ENCODE results near the gene MNS1. TPM values are rescaled to one million over a fixed set of nuclear protein-coding genes. Genes with fewer than 3 reads are reported as not detected.

Gene MNS1, protein sequence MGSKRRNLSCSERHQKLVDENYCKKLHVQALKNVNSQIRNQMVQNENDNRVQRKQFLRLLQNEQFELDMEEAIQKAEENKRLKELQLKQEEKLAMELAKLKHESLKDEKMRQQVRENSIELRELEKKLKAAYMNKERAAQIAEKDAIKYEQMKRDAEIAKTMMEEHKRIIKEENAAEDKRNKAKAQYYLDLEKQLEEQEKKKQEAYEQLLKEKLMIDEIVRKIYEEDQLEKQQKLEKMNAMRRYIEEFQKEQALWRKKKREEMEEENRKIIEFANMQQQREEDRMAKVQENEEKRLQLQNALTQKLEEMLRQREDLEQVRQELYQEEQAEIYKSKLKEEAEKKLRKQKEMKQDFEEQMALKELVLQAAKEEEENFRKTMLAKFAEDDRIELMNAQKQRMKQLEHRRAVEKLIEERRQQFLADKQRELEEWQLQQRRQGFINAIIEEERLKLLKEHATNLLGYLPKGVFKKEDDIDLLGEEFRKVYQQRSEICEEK
- total RNA-seq, result 4.5 and 4.8 TPM in 2 replicates
- long read RNA-seq, partial matches to known transcripts, result 1 of 2 reads
- long read RNA-seq, other reads (novel, unspliced or antisense), result 0 of 2 reads

DNA sequence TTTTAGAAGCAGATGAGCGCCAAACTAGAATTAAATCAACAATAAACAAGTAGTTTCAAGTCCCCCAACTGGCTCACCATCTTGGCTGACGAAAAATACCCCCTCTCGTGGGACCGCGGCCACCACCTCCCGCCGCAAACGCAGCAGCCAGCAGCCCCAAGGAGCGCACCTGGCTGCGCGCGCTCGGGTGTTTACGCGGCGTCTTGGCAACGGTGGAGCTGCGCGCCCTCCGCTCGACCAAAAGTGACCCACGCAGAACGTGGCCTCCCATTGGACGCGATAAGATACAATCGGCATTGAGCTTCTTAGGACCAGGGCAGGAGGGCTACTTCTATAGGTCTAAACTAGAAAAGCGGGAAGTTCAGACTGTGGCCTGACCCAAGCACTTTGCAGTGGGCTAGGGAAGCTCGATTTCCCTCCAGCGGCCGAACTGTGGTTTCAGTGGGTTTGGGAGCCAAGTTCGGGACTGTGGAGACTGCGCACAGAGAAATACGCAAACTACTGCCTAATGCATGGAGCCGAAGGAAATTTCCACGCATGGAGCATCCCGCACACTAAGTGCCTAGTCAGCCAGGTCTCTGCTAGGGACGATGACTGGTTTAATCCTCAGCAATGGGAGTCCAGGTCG, at the start of gene MNS1:
MNS1 (minus strand) TSS at position 245 of the 628 bp plus-strand sequence; CDS start at position 80, 165 bp downstream.
- peak; percentile 74 for DNase-seq (ENCODE audit: low spot score, unreplicated experiment)
- Mint-ChIP-seq H3K9me3 (ENCODE audit: low read depth) (no peaks in the 10 kb centered on the region), H3K27ac (peak within 1 kb of the TSS; percentile 96), H3K4me1 (ENCODE audit: low read depth) (peaks cover 15% of the 10 kb centered on the region), H3K27me3 (peaks cover 13% of the 10 kb centered on the region), H3K4me3 (ENCODE audit: low read depth) (peak within 1 kb of the TSS; percentile 97), H3K36me3 (ENCODE audit: insufficient read depth) (no peaks in the 10 kb centered on the region)
- TF ChIP-seq, protein P1, sequence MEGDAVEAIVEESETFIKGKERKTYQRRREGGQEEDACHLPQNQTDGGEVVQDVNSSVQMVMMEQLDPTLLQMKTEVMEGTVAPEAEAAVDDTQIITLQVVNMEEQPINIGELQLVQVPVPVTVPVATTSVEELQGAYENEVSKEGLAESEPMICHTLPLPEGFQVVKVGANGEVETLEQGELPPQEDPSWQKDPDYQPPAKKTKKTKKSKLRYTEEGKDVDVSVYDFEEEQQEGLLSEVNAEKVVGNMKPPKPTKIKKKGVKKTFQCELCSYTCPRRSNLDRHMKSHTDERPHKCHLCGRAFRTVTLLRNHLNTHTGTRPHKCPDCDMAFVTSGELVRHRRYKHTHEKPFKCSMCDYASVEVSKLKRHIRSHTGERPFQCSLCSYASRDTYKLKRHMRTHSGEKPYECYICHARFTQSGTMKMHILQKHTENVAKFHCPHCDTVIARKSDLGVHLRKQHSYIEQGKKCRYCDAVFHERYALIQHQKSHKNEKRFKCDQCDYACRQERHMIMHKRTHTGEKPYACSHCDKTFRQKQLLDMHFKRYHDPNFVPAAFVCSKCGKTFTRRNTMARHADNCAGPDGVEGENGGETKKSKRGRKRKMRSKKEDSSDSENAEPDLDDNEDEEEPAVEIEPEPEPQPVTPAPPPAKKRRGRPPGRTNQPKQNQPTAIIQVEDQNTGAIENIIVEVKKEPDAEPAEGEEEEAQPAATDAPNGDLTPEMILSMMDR (IDR thresholded peaks at IDR 0.05; ENCODE audit: unreplicated experiment), result no peak

DNA sequence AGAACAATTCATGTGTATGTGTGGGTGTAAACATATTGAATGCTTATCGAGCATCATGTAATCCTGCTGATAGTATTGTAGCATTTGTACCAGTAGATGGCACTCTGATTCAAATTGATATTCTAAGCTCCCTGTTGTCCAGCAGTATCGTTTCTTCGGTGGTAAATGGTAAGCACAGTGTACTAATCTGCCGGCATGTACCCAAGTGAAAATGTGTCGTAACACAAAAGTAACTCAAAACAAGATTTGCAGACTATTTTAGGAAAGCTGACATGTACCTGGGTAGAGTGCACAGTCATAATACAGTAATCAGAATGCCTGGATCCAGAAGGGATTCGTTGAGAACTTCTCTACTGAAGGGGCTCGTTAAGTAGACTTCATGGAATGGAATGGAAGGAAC, 31.7 kb upstream of the MNS1 start:
- H3K4me1 Mint-ChIP-seq (ENCODE audit: low read depth), result peaks cover 4% of the 10 kb centered on the region
- no peaks in the 10 kb centered on the region for H3K36me3 Mint-ChIP-seq (ENCODE audit: insufficient read depth)
- TF ChIP-seq, protein P1 (IDR thresholded peaks at IDR 0.05; ENCODE audit: unreplicated experiment), result peak; percentile 69
- H3K27ac Mint-ChIP-seq, result peak overlapping the region; percentile 1
- no peak overlapping the region for H3K4me3 Mint-ChIP-seq (ENCODE audit: low read depth)
- DNase-seq (ENCODE audit: low spot score, unreplicated experiment), result no peak
- H3K9me3 Mint-ChIP-seq (ENCODE audit: low read depth), result peaks cover 4% of the 10 kb centered on the region
- H3K27me3 Mint-ChIP-seq, result peaks cover 7% of the 10 kb centered on the region

DNA sequence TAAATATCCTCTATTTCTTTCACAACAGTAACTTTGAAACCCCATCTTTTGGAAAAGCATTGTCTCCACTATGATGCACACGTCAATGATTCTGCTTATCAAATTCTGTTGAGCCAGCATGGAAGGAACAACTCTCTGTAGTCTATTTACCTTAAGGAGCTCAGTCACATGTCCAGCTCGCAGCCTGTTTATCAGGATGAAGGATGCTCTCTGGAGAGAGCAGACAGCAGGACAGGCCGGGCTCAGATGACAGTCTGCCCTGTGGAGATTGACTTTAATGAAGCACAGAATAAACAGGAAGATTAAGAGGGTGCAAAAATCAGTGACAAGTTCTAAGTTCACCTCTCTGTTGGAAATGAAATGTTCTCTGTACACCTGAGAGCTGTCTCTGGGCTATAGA, 30.6 kb upstream of the MNS1 start:
- Mint-ChIP-seq H3K36me3 (ENCODE audit: insufficient read depth) (no peaks in the 10 kb centered on the region), H3K27me3 (peaks cover 7% of the 10 kb centered on the region), H3K9me3 (ENCODE audit: low read depth) (peaks cover 4% of the 10 kb centered on the region), H3K27ac (no peak overlapping the region), H3K4me1 (ENCODE audit: low read depth) (peaks cover 4% of the 10 kb centered on the region), H3K4me3 (ENCODE audit: low read depth) (no peak overlapping the region)
- DNase-seq (ENCODE audit: low spot score, unreplicated experiment), result no peak
- TF ChIP-seq, protein P1 (IDR thresholded peaks at IDR 0.05; ENCODE audit: unreplicated experiment), result no peak

DNA sequence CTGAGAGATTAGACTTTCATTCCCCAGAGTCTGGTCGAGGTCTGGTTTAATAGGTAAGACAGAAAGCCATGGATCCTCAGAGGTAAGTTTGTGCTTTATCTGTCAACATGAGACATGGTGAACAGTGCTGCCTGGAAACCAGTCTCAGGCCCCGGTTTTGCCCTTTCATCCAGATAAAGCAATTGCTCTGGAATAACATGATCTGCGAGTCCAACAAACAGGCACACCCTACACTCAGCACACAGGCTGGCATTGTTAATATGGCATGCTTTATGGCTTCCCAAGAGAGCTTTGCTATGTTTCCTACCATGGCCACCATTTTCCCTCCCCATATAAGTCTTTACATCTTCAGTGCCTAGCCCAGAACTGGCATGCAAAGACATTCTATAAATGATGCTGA, 30.1 kb upstream of the MNS1 start:
- Mint-ChIP-seq H3K36me3 (ENCODE audit: insufficient read depth) (no peaks in the 10 kb centered on the region), H3K4me3 (ENCODE audit: low read depth) (no peak overlapping the region), H3K4me1 (ENCODE audit: low read depth) (peaks cover 4% of the 10 kb centered on the region), H3K27ac (no peak overlapping the region), H3K9me3 (ENCODE audit: low read depth) (peaks cover 4% of the 10 kb centered on the region), H3K27me3 (peaks cover 7% of the 10 kb centered on the region)
- DNase-seq (ENCODE audit: low spot score, unreplicated experiment), result no peak
- TF ChIP-seq, protein P1 (IDR thresholded peaks at IDR 0.05; ENCODE audit: unreplicated experiment), result no peak

DNA sequence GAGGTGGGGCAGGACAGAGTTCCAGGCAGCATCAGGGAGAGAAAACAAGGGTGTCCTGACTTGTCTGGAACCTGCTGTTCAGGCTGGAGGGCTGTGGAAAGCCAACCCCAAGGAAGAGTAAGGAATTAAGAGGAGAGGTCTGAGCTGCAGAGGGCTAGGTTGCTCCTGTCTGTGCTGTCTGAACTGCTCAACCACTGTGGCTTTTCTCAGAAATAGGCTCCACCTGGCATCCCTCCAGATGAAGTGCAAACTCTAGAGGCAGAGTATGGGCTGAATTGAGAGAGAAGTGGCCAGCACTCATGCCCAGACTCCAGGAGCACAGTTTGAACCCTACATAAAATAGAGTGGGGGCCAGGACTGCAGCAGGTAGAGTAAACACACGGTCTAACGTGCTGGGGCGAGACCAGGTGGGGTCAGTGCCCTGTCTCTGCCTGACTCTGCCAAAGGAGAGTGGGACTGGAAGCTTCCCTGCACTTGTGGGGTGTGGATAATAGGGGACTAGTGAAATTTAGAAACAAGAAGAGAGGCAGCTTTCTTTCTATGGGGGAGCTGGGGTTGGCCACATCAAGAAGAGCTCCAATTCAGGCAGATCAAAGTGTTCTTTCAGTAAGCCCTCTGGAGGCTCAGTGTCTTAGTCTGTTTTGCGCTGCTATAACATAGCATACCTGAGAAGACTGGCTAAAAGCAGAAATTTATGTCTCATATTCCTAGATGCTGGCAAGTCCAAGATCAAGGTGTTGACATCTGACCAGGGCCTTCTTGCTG, 28.0 kb upstream of the MNS1 start:
- DNase-seq (ENCODE audit: low spot score, unreplicated experiment), result no peak
- no peak overlapping the region for H3K4me3 Mint-ChIP-seq (ENCODE audit: low read depth)
- H3K4me1 Mint-ChIP-seq (ENCODE audit: low read depth), result peaks cover 4% of the 10 kb centered on the region
- TF ChIP-seq, protein P1 (IDR thresholded peaks at IDR 0.05; ENCODE audit: unreplicated experiment), result no peak
- peaks cover 7% of the 10 kb centered on the region for H3K27me3 Mint-ChIP-seq
- H3K9me3 Mint-ChIP-seq (ENCODE audit: low read depth), result peaks cover 4% of the 10 kb centered on the region
- no peaks in the 10 kb centered on the region for H3K36me3 Mint-ChIP-seq (ENCODE audit: insufficient read depth)
- no peak overlapping the region for H3K27ac Mint-ChIP-seq

Data from progenitor cell of endocrine pancreas (in vitro differentiated cells).